ENCODE results near the gene MAGI2.

The MAGI2 gene

DNA sequence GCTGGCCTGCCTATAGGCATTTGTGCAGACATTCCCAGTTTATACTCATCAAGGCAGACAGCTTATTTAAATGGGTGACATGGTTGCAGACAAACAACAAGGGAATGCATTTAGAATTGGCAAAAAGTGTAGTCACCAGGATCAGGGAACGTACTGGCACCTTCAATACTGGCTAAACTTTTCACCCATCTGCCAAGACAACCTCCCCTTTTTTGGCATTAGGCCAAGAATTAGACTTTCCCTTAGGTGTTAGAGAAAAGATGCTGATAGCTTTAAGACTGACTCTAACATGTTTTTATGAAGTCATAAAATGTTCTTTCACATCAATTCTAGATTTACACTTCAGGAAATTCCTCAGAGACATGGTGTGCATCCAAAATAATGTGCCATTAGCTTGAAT, 1289.0 kb downstream of the MAGI2 start:
- DNase-seq, result no peak

DNA sequence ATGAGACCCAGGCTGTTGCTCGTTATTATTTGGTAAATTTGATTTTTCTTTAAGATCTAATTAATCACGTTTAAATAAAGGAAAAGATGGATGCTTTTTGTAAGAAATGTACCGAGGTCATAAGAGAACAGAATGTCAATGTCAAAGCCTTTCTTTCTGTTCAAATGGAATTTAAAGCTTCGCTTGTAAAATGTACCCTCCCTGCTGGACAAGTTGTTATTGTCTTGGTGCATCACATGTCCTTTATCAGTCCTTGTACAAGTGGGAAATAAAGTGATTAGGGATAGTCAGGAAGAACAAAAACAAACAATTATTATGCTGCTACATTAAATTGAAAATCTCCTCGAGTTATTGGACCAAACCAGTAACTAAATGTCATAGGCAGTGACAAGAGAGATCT, 1291.7 kb downstream of the MAGI2 start:
- DNase-seq, result no peak

DNA sequence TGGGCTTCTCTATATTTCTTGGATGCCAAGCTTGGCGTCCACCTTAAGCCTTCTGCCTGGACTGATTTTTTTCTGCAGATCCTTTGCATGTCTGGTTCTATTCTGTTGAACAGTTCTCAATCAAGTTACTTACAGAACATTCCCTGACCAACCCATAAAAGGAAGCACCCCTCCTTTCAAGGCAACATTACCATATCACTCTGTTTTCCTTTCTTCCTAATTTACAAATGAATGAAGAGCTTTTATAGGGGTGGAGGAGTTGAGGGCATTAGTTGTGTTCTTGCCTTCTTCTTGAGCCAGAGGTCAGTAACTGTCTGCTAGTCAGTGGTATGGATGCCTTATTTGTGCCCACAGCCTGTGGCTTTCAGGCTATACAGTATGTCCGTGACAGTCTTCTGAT, 1293.9 kb downstream of the MAGI2 start:
- no peak for DNase-seq

DNA sequence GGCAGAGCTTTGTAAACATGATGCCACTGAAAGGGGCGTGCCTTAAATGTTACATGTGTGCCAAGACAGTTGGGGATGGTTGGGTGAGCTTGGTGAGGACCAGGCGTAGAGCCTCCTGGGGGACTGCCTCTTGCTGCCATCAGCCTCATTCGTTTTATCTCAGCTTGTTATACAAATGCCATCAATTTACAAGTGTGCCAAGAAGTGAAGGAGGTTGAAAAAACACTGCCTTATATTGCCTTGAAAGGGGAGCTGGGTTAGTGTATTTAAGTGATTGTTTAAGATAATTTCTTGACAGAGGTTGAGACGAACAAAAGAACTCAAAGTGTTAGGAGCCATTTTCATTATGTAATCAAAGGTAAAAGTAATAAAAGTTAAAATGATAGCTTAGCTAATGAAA, 1300.2 kb downstream of the MAGI2 start:
- no peak for DNase-seq

DNA sequence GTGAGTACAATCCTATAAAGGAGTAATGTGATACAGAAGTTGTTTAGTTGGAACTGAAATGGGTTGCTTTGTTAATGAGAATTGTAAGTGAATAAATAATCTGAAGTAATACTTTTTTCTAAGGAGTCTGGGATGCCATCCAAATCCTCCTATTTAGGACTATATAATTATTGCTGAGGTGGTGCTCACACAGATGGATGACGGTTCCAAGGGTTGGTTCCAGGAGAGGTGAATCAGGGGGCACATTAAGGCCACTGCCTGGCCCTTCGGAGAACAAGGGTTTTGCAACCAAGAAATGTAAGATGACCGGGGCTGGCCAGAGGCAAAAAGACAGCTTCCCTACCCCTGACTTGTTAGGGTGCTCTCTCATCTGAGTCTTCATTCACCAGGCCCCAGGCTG, 1302.2 kb downstream of the MAGI2 start:
- no peak for DNase-seq

DNA sequence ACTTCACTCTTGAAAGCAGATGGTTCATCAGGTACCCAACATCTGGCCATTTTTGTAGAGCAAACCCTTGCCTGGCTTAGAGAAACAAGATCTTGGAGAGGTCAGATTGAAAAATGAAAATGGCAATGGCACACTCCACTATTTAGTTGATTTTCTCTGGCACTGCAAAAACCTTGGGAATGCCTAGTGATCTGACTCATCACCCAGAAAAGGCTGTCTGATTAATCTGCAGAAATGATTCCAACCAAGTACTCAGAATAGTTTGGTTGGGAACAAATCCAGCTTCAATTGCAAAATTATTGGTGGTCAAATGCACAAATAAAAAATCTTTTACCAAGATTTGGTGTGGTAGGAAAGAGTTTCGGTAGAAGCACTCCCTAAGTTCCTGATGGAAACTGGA, 1303.7 kb downstream of the MAGI2 start:
- no peak for DNase-seq

DNA sequence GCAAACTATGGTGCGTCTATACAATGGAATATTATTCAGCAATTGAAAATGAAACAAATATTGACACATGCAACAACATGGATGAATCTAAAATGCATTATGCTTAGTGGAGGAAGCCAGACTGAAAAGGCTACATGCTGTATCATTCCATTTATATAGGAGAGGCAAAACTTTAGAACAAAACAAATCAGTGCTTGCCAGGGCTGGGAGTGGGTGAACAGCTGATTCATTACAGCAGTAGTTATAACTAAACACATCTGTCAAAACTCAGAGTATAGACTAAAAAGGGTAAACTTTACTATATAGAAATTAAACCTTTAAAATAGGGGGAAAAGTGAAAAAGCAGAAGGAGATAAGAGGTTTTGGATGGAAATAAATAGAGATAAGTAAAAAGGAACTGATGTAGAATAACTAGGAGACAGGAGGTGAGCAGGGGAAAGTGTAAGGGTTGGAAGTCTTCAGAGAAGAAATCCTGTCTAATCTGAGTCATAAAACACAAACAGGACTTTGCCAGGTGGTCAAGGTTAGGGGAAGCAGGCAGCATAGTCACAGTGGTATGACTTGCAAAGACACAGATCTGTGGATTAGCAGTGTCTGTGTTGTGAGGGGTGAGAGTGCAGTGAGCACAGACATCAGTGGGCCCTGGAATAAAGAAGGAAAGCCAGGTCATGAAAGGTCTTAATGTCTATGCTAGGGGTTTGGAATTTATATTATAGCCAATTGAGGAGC, 1305.1 kb downstream of the MAGI2 start:
- DNase-seq, result no peak

DNA sequence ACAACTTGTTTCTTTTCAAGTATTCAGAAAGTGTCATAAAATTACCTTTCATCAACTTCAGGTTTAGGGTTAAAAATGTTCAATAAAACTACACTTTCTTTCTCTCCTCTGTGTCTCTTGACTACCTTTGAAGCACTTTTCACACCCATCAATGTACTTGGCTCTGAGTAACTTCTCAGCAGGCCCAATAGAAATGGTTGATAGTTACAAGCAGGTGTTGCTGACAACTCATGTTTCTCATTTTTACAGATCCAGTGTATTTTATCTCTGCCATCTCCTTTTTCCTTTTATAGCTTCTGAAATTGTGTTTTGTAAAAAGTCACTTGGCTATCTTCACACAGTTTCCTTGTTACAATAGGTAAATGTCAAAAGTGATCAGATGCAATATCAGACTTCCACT, 1306.9 kb downstream of the MAGI2 start:
- DNase-seq, result no peak

DNA sequence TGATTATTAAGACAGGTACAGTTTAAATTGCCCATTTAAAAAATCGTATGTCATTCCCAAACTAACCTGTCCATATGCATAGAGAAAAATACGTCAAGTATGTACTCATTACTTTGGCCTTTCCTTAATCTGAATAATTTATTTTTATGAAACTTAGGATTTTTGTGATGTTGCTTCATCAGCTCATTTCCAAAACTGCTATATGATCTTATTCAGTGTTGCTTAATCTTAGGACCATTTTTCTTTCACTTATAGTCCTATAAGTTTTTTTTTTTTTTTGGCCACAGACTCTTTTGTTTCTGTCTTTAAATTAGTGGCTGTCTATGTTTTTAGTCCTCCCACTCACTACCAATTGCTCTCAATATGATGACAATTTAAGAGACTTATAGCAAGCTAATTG, 1309.8 kb downstream of the MAGI2 start:
- no peak for DNase-seq

DNA sequence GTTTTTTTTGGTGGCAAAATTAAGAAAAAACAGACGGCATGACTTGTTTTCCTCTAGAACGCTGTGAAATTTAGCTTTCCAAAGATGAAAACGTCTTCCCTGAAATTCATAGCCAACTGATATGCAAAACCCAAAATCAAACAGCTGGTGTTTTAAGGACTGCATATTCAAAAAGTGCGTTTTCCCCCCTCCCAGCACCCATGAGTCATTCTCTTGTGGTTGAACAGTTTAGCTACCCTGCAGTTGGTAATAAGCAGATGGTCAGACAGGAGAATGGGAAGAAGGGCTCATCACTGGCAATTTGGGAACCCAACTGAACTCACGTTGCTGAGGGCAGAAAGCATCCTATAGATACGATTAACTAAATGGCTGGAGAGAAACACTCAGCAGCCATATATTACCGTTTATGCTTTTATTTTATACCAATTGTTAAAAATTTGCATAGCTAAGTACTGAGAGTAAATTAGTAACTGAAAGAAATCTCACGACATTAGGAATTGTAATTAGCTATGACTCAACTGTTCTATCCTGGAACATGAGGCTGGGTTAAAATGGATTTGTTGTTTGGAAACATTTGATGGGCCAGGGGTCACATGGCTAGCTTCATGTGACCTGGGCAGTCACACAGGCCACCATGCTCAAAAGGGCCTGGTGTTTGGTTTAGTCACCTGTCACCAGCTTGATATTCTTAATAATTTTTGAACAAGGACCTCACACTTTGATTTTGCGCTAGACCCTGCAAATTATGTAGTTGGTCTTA, 1311.8 kb downstream of the MAGI2 start:
- no peak for DNase-seq

DNA sequence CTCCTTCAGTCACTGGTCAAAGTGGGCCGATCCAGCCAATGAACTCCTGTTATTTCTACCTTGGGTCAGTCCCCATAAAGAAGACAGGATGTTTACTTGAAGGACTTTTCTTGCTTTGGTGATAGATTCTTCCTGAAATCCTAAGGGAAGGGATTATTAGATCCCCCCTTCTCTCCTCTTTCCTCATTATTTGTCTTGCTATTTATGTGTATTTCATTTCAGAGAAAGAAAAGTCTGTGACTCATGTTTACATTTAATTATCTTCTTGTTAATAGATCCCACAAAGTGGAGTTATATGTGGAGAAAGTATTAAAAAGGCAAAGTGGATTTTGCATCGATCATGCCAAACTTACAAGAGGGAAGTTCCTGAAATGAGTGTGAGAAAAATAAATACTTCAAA, 1313.4 kb downstream of the MAGI2 start:
- DNase-seq, result no peak

DNA sequence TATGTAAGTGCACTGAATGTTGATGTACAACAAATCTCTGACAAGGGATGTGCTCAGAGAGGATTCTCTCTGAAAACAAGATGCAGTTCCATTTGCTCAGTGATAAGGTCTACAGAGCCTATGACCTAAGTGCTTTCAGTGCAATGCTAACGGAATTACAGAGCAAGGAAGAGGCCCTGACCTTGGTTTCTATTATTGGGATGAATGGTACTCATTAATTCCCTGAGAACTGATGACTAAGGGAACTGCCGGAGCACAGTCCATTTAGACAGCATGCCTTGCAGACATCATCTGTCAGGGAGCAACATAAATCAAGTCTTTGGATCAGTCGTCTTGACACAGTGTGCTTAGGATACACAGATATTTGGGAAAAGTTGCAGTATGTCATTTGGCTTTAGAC, 1314.1 kb downstream of the MAGI2 start:
- DNase-seq, result no peak

DNA sequence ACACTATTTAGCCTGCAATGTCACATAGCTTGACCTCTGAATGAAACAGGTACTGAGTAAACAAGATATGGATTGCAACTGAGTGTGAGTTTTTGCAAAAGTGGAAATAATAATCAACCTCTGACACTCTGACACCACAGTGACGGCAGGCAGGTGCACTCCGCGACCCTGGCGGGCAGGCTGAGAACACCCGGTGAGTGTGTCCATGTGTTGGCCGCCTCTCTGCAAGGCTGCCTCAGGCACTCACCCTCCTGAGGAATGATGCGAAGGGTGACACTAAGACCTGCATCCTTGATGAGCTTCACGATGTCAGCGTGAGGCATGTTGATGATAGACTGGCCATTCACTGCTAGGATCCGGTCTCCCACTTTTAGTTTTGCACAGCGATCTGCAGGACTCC, 1318.7 kb downstream of the MAGI2 start:
- DNase-seq, result no peak

DNA sequence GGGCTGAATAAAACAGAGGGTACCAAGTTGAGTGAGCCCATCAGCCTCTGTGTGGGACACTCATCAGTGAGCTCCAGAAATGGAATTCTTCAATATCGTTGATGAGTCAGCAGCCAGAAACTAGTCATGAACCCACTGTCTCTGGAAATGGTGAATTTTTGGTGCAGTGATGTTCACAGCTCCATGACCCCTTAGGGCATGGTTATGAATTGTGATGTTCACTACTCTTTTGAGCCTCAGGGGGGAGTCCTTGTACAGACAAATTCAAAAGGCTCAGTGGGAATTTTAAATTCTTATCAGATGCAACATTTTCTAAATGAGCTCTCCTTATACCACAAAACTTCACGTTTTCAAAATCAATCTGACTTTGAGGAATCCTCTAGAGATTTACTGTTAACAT, 1319.2 kb downstream of the MAGI2 start:
- no peak for DNase-seq

DNA sequence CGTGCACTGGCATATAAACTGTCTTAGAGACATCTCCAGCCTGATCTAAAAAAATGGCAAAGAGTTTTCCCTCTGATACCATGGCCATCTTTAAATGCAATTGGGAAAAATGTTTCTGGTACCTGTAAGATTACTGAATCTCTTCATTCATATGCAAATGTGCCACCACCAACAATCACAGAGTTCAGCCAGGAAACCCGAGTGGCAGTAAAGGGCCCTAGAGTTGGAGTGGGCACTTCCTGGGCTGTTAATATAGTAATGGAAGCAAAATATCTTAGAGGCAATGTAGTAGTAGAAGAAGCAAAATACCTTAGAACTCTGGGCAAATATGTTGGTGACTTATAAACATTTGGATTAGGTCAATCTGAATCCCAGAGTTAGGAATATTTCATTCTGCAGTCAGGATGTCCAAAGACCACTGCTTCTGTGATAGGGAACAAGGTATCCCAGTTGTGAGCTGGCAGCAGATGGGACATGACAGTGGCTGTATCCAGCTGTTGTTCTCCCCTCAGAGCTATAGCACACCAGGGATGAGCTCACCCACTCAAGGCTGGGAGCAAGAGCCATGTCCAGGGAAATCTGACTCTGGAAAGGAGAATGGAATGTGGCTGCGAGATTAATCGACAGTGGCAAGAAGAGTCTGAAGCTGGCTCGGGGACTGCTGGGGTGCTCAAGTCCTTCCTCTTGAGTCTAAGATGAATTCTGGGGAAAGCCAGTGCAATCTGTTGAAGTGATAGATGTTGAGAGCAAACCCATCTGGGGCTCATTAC, 1322.8 kb downstream of the MAGI2 start:
- DNase-seq, result no peak

DNA sequence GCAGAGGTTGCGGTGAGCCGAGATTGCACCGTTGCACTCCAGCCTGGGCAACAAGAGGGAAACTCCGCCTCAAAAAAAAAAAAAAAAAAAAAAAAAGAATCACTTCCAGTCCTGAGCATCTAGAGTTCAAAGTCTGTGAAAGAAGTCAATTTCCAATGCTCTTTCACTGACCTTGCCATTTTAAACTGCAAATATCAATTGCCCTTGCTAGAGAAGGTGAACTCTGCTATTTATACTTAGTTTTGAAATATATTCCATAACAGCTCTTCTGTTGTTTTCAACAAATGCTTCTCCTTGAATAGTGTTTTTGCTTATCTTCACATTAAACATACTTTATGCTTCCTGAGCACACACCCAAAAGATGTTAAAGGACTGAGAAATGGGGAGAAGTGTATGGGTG, 1323.6 kb downstream of the MAGI2 start:
- no peak for DNase-seq

DNA sequence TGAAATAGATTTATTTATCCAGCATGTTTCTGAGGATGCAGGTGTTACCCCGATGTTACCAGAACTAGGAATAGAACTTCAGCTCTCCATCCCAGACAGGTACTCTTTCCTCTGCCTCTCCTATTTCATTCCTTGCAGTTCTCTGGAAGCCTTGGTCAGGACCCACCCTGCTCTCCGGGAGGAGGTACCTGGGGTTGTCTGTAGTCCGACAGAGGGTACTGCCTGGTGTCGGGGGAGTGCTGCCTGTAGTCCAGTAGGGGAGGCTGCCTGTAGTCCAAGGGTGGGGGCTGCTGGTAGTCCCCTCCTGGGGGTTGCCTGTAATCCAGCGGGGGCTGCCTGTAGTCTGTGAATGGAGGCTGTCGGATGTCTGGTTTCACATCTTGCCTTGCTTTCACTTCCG, 1326.5 kb downstream of the MAGI2 start:
- no peak for DNase-seq

DNA sequence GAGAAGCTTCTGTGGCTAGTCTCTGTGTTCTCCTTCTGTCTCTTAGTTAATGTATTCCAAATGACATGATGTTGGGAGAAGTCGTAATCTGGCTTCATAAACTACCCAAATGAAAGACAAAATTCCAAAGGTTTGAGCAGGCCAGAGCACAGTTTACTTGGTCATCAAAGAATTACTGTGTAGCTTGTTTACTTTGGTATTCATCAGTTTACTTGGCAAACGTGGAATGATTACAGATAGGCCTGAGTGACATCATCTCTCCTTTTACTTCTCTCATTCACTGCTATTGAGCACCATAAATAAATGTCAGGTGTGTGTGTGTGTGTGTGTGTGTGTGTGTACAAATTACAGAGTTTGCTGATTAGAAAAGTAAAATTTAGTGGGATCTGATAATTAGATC, 1327.6 kb downstream of the MAGI2 start:
- no peak for DNase-seq

DNA sequence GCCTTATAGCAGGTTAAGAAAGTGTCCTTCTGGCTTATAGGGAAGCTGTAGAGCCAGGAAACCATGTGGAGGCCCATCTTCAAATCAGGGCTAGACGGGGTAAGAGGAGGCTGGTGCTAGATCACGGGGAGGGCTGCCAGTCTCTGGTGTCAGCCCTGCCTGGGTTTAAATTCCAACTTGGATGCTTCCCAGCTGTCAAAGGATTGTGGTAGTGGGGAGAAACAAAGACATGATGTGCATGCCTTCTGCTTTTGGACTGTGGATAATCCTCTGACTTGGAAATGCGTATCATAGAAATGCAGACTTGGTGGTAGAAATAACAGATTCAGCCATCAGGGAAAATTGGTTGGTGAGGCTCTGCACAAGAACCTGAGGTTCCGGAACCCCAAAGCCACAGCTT, 1329.3 kb downstream of the MAGI2 start:
- DNase-seq, result no peak

DNA sequence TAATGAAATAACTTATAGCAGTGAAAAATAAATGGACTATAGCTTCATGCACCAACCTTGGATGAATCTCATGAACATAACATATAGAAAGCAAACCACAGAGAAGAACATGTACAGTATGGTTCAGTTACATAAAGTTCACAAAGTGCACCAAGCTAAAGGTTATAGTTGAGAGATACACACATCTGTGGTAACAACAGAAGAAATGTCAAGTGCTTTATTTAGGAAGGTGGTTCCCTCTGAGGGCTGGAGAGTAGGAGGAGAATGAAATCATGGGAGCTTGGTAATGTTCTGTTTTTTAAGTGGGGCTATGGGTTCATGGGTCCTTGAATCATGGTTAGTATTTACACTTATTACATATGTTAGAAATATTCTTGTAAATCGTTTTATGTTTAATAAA, 1331.6 kb downstream of the MAGI2 start:
- DNase-seq, result no peak

DNA sequence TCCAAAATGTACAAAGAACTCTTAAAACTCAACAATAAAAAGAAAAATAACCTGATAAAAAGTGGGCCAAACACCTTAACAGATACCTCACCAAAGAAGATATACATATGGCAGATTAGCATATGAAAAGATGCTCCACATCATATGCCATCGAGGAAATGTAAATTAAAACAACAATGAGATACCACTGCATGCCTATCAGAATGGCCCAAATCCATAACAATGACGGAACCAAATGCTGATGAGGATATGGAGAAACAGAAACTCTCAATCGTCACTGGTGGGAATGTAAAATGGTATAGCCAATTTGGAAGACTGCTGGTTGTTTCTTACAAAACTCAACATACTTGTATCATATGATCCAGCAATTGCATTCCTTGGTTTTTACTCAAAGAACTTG, 1335.0 kb downstream of the MAGI2 start:
- DNase-seq, result no peak

DNA sequence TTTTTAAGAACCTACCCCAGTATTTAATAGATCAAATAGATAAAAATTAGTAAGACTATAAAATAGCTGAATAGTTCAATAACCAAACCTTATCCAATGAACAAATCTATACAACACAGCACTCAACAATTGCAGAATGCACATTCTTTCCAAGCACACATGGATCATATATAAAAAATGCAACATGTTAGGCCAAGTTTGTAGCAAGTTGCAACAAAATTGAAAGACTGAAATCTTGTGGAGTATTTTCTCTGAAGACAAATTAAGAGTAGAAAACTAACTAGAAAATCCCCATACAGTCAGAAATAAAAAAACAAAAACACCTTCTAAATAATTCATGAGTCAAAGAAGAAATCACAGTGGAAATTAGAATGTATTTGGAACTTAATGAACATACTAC, 1337.6 kb downstream of the MAGI2 start:
- DNase-seq, result no peak

DNA sequence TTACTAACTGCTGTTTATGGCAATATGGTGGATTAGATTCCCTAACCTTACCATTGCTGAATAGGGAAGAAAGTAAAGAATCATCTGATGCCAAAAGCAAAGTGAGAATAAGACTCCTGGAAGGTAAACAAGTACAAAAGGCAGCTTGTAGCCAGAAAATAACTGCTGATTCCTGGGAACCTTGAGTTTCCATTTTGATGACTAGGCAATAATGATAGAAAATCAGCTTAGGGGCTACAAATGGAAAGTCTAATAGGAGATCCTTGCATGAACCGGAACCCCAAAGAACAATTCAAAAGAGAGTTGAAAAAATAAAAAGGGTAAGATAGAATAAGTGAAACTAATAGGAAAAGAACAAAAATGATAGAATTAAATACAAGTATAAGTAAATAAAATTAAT, 1338.5 kb downstream of the MAGI2 start:
- no peak for DNase-seq

DNA sequence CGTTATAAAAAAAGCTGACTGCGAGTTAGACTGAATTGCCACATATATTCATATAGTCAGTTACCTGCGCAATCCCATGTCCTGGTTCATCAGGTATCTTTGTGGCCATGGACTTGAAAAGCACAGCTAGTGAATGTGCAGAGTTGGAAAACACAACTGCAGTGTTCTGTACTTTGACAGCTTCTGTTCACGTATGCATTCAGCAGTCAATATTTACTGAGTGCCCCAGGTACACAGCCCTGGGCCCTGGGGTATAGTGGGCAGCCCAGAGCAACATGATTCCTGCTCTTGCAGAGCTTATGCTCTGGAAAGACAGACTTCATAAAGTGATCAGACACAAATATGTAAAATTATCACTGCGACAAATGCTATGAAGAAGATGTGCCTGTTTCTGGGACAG, 1341.0 kb downstream of the MAGI2 start:
- no peak for DNase-seq
